ENCODE measurements around the gene RARRES1.

- TF ChIP-seq, protein P1, sequence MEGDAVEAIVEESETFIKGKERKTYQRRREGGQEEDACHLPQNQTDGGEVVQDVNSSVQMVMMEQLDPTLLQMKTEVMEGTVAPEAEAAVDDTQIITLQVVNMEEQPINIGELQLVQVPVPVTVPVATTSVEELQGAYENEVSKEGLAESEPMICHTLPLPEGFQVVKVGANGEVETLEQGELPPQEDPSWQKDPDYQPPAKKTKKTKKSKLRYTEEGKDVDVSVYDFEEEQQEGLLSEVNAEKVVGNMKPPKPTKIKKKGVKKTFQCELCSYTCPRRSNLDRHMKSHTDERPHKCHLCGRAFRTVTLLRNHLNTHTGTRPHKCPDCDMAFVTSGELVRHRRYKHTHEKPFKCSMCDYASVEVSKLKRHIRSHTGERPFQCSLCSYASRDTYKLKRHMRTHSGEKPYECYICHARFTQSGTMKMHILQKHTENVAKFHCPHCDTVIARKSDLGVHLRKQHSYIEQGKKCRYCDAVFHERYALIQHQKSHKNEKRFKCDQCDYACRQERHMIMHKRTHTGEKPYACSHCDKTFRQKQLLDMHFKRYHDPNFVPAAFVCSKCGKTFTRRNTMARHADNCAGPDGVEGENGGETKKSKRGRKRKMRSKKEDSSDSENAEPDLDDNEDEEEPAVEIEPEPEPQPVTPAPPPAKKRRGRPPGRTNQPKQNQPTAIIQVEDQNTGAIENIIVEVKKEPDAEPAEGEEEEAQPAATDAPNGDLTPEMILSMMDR (IDR thresholded peaks at IDR 0.05): peak; percentile 23 to 52 (median 44)
- no peak for TF ChIP-seq POLR2A (IDR thresholded peaks at IDR 0.05)
Observed at GRCh38 chr3:158672215-158673176, 59.8 kb downstream of the RARRES1 start, which contains the start of gene LXN.
